ENCODE results near the gene MGST3. TPM values are rescaled to one million over a fixed set of nuclear protein-coding genes. Genes with fewer than 3 reads are reported as not detected.
"Not testable (repeated sequence)": the region's sequence is repeated elsewhere in the genome, so short reads cannot be mapped to it uniquely, and the experiment has no call there.

The MGST3 gene
- total RNA-seq, 2 donors from 2014 or later = 491 to 509 TPM

- no peaks in the 10 kb centered on the region for H3K27me3 ChIP-seq
- TF ChIP-seq CTCF (IDR thresholded peaks at IDR 0.05) = no peak
- H3K36me3 ChIP-seq = no peaks in the 10 kb centered on the region
- peak overlapping the region; percentile 45 to 59 for H3K4me3 ChIP-seq
- H3K9me3 ChIP-seq = no peaks in the 10 kb centered on the region
- H3K4me1 ChIP-seq = peaks cover 0 to 13% of the 10 kb centered on the region in 2 donors
- DNase-seq (ENCODE audit: low spot score) = peak; percentile 98
- H3K27ac ChIP-seq = peak overlapping the region; percentile 62 to 68
Measured at GRCh38 chr1:165597883-165598675, 33.0 kb upstream of the MGST3 start.

- Histone ChIP-seq H3K36me3 (no peaks in the 10 kb centered on the region), H3K4me1 (peaks cover 0 to 13% of the 10 kb centered on the region in 2 donors), H3K4me3 (peak overlapping the region; percentile 45 to 59), H3K27ac (peak overlapping the region; percentile 62 to 68), H3K9me3 (no peaks in the 10 kb centered on the region), H3K27me3 (no peaks in the 10 kb centered on the region)
- no peak for DNase-seq (ENCODE audit: low spot score)
- TF ChIP-seq CTCF (IDR thresholded peaks at IDR 0.05) = no peak
Measured at GRCh38 chr1:165598676-165599059, 32.4 kb upstream of the MGST3 start.

- no peak overlapping the region for H3K27ac ChIP-seq
- TF ChIP-seq CTCF (IDR thresholded peaks at IDR 0.05) = no peak
- H3K9me3 ChIP-seq = no peaks in the 10 kb centered on the region
- H3K27me3 ChIP-seq = no peaks in the 10 kb centered on the region
- no peak overlapping the region for H3K4me3 ChIP-seq
- no peaks in the 10 kb centered on the region for H3K36me3 ChIP-seq
- peaks cover 0 to 13% of the 10 kb centered on the region in 2 donors for H3K4me1 ChIP-seq
- DNase-seq (ENCODE audit: low spot score) = no peak
Measured at GRCh38 chr1:165600793-165601192, 30.2 kb upstream of the MGST3 start.

GRCh38 chr1:165603810-165604209 is 27.2 kb upstream of the MGST3 start:
- Histone ChIP-seq H3K4me1 (no peaks in the 10 kb centered on the region), H3K9me3 (no peaks in the 10 kb centered on the region), H3K27ac (no peak overlapping the region), H3K36me3 (no peaks in the 10 kb centered on the region), H3K27me3 (no peaks in the 10 kb centered on the region), H3K4me3 (no peak overlapping the region)
- no peak for DNase-seq (ENCODE audit: low spot score)
- TF ChIP-seq CTCF (IDR thresholded peaks at IDR 0.05) = no peak

GRCh38 chr1:165605246-165605645 is 25.8 kb upstream of the MGST3 start:
- H3K36me3 ChIP-seq = no peaks in the 10 kb centered on the region
- no peaks in the 10 kb centered on the region for H3K4me1 ChIP-seq
- no peak for TF ChIP-seq CTCF (IDR thresholded peaks at IDR 0.05)
- no peaks in the 10 kb centered on the region for H3K27me3 ChIP-seq
- no peaks in the 10 kb centered on the region for H3K9me3 ChIP-seq
- DNase-seq (ENCODE audit: low spot score) = no peak
- no peak overlapping the region for H3K27ac ChIP-seq
- no peak overlapping the region for H3K4me3 ChIP-seq

GRCh38 chr1:165606676-165607075 is 24.4 kb upstream of the MGST3 start:
- not testable (repeated sequence) for H3K27ac ChIP-seq; H3K27me3 ChIP-seq; H3K36me3 ChIP-seq; H3K4me1 ChIP-seq; H3K4me3 ChIP-seq; DNase-seq (ENCODE audit: low spot score); H3K9me3 ChIP-seq
